ENCODE data around the gene SLCO2A1.

- no peak for TF ChIP-seq POLR2A (IDR thresholded peaks at IDR 0.05)
- TF ChIP-seq CTCF (IDR thresholded peaks at IDR 0.05): no peak
Measured at GRCh38 chr3:133933097-133934024, 96.4 kb downstream of the SLCO2A1 start.
